Epidermal melanocyte (primary cell): ENCODE measurements around the gene AHSA1.

Experiments
- DNase-seq: peaks from one replicate; pipeline ENCODE4 v3.0.0; 2011; ENCODE audit warnings: low spot score; ENCODE audit not compliant: insufficient read length

The AHSA1 gene

GRCh38 chr14:77473921-77474320 is 16.0 kb downstream of the AHSA1 start:
- no peak for DNase-seq

GRCh38 chr14:77474479-77475177 is 16.7 kb downstream of the AHSA1 start:
- DNase-seq: no peak

- DNase-seq: no peak
These were observed 17.7 kb downstream of the AHSA1 start for GRCh38 chr14:77475432-77476115.

GRCh38 chr14:77478029-77478428 is 20.1 kb downstream of the AHSA1 start:
- no peak for DNase-seq

GRCh38 chr14:77478796-77479195 is 20.9 kb downstream of the AHSA1 start:
- no peak for DNase-seq

- DNase-seq: no peak
These were observed 24.5 kb downstream of the AHSA1 start for GRCh38 chr14:77482422-77482821.

GRCh38 chr14:77485256-77485655 is 27.4 kb downstream of the AHSA1 start:
- no peak for DNase-seq

- DNase-seq: no peak
These were observed 28.2 kb downstream of the AHSA1 start for GRCh38 chr14:77485901-77486678.

GRCh38 chr14:77488558-77488957 is 30.7 kb downstream of the AHSA1 start:
- no peak for DNase-seq

- DNase-seq: no peak
These were observed 31.1 kb downstream of the AHSA1 start for GRCh38 chr14:77489041-77489440.

- no peak for DNase-seq
These were observed 32.6 kb downstream of the AHSA1 start for GRCh38 chr14:77490347-77490986.

- no peak for DNase-seq
These were observed 33.2 kb downstream of the AHSA1 start for GRCh38 chr14:77491056-77491455.

- no peak for DNase-seq
These were observed 37.4 kb downstream of the AHSA1 start for GRCh38 chr14:77495334-77495733.

- peak; percentile 37 for DNase-seq
These were observed 40.5 kb downstream of the AHSA1 start, which contains the start of gene ISM2 for GRCh38 chr14:77498120-77498979. TSS of gene ISM2 (minus strand) at chr14:77498816. CDS start at chr14:77498793, 23 bp downstream.

- DNase-seq: no peak
These were observed 41.2 kb downstream of the AHSA1 start for GRCh38 chr14:77498984-77499527.

GRCh38 chr14:77502109-77502782 is 44.4 kb downstream of the AHSA1 start:
- no peak for DNase-seq

- no peak for DNase-seq
These were observed 45.2 kb downstream of the AHSA1 start for GRCh38 chr14:77503138-77503537.

GRCh38 chr14:77505031-77505430 is 47.1 kb downstream of the AHSA1 start:
- DNase-seq: no peak

- DNase-seq: no peak
These were observed 49.9 kb downstream of the AHSA1 start for GRCh38 chr14:77507762-77508161.

- DNase-seq: no peak
These were observed 50.4 kb downstream of the AHSA1 start for GRCh38 chr14:77508249-77508648.
